Liver (tissue), 9 donors: ENCODE measurements around the gene CIBAR2. TPM values are rescaled to one million over a fixed set of nuclear protein-coding genes. Genes with fewer than 3 reads are reported as not detected.

ENCODE experiments used
- DNase-seq: peaks from one replicate; pipeline ENCODE4 v3.0.0-alpha.2; 2017; ENCODE audit warnings: low spot score
- H3K27ac ChIP-seq, 2 donors: one replicate each; pipeline ENCODE4 v1.7.0; 2013; ENCODE audit warnings: inconsistent platforms in 2 of 2, low read length in 2 of 2, control low read depth in 1 of 2, low read depth in 1 of 2, mild to moderate bottlenecking in 1 of 2
- H3K27me3 ChIP-seq, 4 donors: one replicate each; pipeline versions ENCODE4 v1.6.1 to v1.7.0; 2013; ENCODE audit warnings: low read length in 3 of 4, inconsistent platforms in 1 of 4, mild to moderate bottlenecking in 1 of 4, moderate library complexity in 1 of 4; ENCODE audit not compliant: control insufficient read depth in 4 of 4, insufficient read depth in 4 of 4
- H3K36me3 ChIP-seq, 4 donors: one replicate each; pipeline versions ENCODE4 v1.6.1 to v1.7.0; 2013; ENCODE audit warnings: low read length in 3 of 4, mild to moderate bottlenecking in 3 of 4, low read depth in 1 of 4, moderate library complexity in 1 of 4; ENCODE audit not compliant: control insufficient read depth in 4 of 4, insufficient read depth in 3 of 4
- H3K4me1 ChIP-seq, 4 donors: one replicate each; pipeline versions ENCODE4 v1.6.1 to v1.7.0; 2013; ENCODE audit warnings: low read length in 3 of 4, mild to moderate bottlenecking in 3 of 4, moderate library complexity in 1 of 4; ENCODE audit not compliant: control insufficient read depth in 4 of 4, insufficient read depth in 4 of 4
- H3K4me3 ChIP-seq, 3 donors: one replicate each; pipeline versions ENCODE4 v1.6.1 to v1.7.0; 2013; ENCODE audit warnings: low read length in 3 of 3, control low read depth in 1 of 3, low read depth in 1 of 3, mild to moderate bottlenecking in 1 of 3
- H3K9ac ChIP-seq, 2 donors: one replicate each; pipeline ENCODE4 v1.7.0; 2013; ENCODE audit warnings: low read length in 2 of 2, mild to moderate bottlenecking in 2 of 2, moderate library complexity in 2 of 2, control low read depth in 1 of 2, low read depth in 1 of 2
- H3K9me3 ChIP-seq, 4 donors: one replicate each; pipeline versions ENCODE4 v1.6.1 to v1.7.0; 2013; ENCODE audit warnings: low read length in 3 of 4; ENCODE audit not compliant: control insufficient read depth in 4 of 4
- EGR1 ChIP-seq, 2 donors: IDR thresholded peaks; 2 replicates each; pipeline ENCODE4 v1.6.1; 2016 to 2018; ENCODE audit warnings: antibody characterized with exemption in 2 of 2, low read depth in 2 of 2
- FOXA1 ChIP-seq: IDR thresholded peaks from 2 replicates; pipeline ENCODE4 v1.6.1; 2016; ENCODE audit warnings: antibody characterized with exemption
- FOXA2 ChIP-seq: IDR thresholded peaks from 2 replicates; pipeline ENCODE4 v1.6.1; 2016; ENCODE audit warnings: antibody characterized with exemption
- GABPA ChIP-seq, 2 donors: IDR thresholded peaks in 1 of 2; conservative IDR thresholded peaks in 1 of 2; 2 replicates each; pipeline ENCODE4 v1.6.1; 2016; ENCODE audit warnings: antibody characterized with exemption in 2 of 2, mild to moderate bottlenecking in 1 of 2, moderate library complexity in 1 of 2
- HNF4A ChIP-seq, 2 donors: conservative IDR thresholded peaks; 2 replicates each; pipeline ENCODE4 v1.6.1; 2016; ENCODE audit warnings: antibody characterized with exemption in 2 of 2, mild to moderate bottlenecking in 2 of 2
- HNF4G ChIP-seq: IDR thresholded peaks from 2 replicates; pipeline ENCODE4 v1.6.1; 2016; ENCODE audit warnings: antibody characterized with exemption
- JUND ChIP-seq, 2 donors: IDR thresholded peaks; 2 replicates each; pipeline ENCODE4 v1.6.1; 2016; ENCODE audit warnings: antibody characterized with exemption in 2 of 2
- NR2F2 ChIP-seq: IDR thresholded peaks from 2 replicates; pipeline ENCODE4 v1.6.1; 2016; ENCODE audit warnings: antibody characterized with exemption
- RAD21 ChIP-seq, 2 donors: IDR thresholded peaks; 2 replicates each; pipeline ENCODE4 v1.6.1; 2016; ENCODE audit warnings: antibody characterized with exemption in 2 of 2, mild to moderate bottlenecking in 2 of 2
- RXRA ChIP-seq, 2 donors: IDR thresholded peaks; 2 replicates each; pipeline ENCODE4 v1.6.1; 2017 to 2018; ENCODE audit warnings: antibody characterized with exemption in 2 of 2, mild to moderate bottlenecking in 1 of 2
- SP1 ChIP-seq: IDR thresholded peaks from 2 replicates; pipeline ENCODE4 v1.6.1; 2018; ENCODE audit warnings: antibody characterized with exemption, mild to moderate bottlenecking
- TAF1 ChIP-seq: conservative IDR thresholded peaks from 2 replicates; pipeline ENCODE4 v1.6.1; 2016; ENCODE audit warnings: antibody characterized with exemption, mild to moderate bottlenecking
- YY1 ChIP-seq: IDR thresholded peaks from 2 replicates; pipeline ENCODE4 v1.6.1; 2016; ENCODE audit warnings: antibody characterized with exemption, mild to moderate bottlenecking
- WGBS: extraction: QIAGEN DNeasy Blood & Tissue Kit; methylation state at CpG from one replicate; pipeline ENCODE4 v1.1.7; 2013; 5-methylcytosine and 5-hydroxymethylcytosine counted together
- polyA plus RNA-seq, 2 donors: library from polyadenylated mRNA; stranded (reverse) in 1 of 2; unstranded in 1 of 2; fragments of 200-250 nt in 1 of 2; fragments of >200 nt in 1 of 2; fragmentation: Nextera tagmentation in 1 of 2; extraction: Ambion mirVana in 1 of 2; gene quantifications; one replicate each; pipeline versions ENCODE4 v1.2.1 to v1.2.3, GENCODE V29; 2013 to 2015
- total RNA-seq, 2 donors: library from RNA; depleted of rRNA; stranded (reverse); fragments of >200 nt; gene quantifications; one replicate each; pipeline ENCODE4 v1.2.3, GENCODE V29; 2014
- TF ChIP-seq, protein P1 (sequence below): IDR thresholded peaks from 2 replicates; pipeline ENCODE4 v1.6.1; 2016; ENCODE audit warnings: antibody characterized with exemption, mild to moderate bottlenecking
- TF ChIP-seq, protein P2 (sequence below): fragments of 150-350 bp; IDR thresholded peaks from 2 replicates; pipeline ENCODE4 v1.5.1; 2017; ENCODE audit warnings: improper control_type of control experiment, low read depth, low read length; ENCODE audit not compliant: missing input control
- TF ChIP-seq, protein P3 (sequence below): IDR thresholded peaks from 2 replicates; pipeline ENCODE4 v1.6.1; 2016; ENCODE audit warnings: antibody characterized with exemption
- TF ChIP-seq, protein P4 (sequence below): IDR thresholded peaks from 2 replicates; pipeline ENCODE4 v1.6.1; 2016; ENCODE audit warnings: antibody characterized with exemption
- TF ChIP-seq, protein P5 (sequence below): IDR thresholded peaks from 2 replicates; pipeline ENCODE4 v1.6.1; 2016; ENCODE audit warnings: antibody characterized with exemption
- donor health status: healthy.
- donor health status: healthy.
- donor health status: healthy.
- donor health status: healthy.
- donor health status: healthy.

CIBAR2 gene
- total and polyA plus RNA-seq, 4 donors = not detected

DNA sequence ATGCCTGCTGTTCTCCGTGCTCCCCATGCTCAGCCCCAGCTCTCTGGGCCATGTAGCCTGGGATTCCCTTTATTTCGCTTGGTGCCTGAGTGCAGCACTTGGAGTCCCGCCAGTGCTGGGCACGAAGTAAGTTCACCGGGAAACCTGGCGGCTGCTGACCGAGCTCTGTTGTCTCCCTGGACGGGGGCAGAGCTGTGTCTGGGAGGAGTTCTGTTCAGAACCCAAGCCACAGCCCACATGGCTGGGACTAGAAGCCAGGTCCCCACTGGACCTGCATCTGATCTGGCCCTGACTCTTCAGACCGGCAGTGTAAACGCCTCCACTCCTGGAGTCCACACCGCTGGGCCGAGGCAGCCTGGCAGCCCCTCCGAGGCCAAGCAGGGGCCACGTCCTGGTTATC lies 37.5 kb upstream of the CIBAR2 start:
- peak overlapping the region; percentile 41 to 81 for H3K27ac ChIP-seq
- WGBS = 39% methylated on average over 14 of the region's 14 CpGs
- no peak overlapping the region for H3K4me3 ChIP-seq
- TF ChIP-seq SP1 (no peak), HNF4A (conservative IDR thresholded peaks at IDR 0.05) (peak; percentile 20 to 60), TAF1 (no peak), YY1 (peak; percentile 22), FOXA1 (no peak), EGR1 (IDR thresholded peaks at IDR 0.05; ENCODE audit: low read depth in 2 of 2) (no peak), NR2F2 (no peak), RXRA (IDR thresholded peaks at IDR 0.05) (peak; percentile 42 to 82), GABPA (IDR thresholded peaks at IDR 0.05 in 1 of 2, conservative IDR thresholded peaks at IDR 0.05 in 1 of 2) (peak in 1 of 2 donors; percentile 14), FOXA2 (no peak), HNF4G (no peak), RAD21 (IDR thresholded peaks at IDR 0.05) (peak in 1 of 2 donors; percentile 27), JUND (IDR thresholded peaks at IDR 0.05) (peak in 1 of 2 donors; percentile 15)
- TF ChIP-seq, protein P1, sequence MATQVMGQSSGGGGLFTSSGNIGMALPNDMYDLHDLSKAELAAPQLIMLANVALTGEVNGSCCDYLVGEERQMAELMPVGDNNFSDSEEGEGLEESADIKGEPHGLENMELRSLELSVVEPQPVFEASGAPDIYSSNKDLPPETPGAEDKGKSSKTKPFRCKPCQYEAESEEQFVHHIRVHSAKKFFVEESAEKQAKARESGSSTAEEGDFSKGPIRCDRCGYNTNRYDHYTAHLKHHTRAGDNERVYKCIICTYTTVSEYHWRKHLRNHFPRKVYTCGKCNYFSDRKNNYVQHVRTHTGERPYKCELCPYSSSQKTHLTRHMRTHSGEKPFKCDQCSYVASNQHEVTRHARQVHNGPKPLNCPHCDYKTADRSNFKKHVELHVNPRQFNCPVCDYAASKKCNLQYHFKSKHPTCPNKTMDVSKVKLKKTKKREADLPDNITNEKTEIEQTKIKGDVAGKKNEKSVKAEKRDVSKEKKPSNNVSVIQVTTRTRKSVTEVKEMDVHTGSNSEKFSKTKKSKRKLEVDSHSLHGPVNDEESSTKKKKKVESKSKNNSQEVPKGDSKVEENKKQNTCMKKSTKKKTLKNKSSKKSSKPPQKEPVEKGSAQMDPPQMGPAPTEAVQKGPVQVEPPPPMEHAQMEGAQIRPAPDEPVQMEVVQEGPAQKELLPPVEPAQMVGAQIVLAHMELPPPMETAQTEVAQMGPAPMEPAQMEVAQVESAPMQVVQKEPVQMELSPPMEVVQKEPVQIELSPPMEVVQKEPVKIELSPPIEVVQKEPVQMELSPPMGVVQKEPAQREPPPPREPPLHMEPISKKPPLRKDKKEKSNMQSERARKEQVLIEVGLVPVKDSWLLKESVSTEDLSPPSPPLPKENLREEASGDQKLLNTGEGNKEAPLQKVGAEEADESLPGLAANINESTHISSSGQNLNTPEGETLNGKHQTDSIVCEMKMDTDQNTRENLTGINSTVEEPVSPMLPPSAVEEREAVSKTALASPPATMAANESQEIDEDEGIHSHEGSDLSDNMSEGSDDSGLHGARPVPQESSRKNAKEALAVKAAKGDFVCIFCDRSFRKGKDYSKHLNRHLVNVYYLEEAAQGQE = no peak
- TF ChIP-seq, protein P2, sequence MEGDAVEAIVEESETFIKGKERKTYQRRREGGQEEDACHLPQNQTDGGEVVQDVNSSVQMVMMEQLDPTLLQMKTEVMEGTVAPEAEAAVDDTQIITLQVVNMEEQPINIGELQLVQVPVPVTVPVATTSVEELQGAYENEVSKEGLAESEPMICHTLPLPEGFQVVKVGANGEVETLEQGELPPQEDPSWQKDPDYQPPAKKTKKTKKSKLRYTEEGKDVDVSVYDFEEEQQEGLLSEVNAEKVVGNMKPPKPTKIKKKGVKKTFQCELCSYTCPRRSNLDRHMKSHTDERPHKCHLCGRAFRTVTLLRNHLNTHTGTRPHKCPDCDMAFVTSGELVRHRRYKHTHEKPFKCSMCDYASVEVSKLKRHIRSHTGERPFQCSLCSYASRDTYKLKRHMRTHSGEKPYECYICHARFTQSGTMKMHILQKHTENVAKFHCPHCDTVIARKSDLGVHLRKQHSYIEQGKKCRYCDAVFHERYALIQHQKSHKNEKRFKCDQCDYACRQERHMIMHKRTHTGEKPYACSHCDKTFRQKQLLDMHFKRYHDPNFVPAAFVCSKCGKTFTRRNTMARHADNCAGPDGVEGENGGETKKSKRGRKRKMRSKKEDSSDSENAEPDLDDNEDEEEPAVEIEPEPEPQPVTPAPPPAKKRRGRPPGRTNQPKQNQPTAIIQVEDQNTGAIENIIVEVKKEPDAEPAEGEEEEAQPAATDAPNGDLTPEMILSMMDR = peak; percentile 1
- TF ChIP-seq, protein P3, sequence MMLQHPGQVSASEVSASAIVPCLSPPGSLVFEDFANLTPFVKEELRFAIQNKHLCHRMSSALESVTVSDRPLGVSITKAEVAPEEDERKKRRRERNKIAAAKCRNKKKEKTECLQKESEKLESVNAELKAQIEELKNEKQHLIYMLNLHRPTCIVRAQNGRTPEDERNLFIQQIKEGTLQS = no peak
- TF ChIP-seq, protein P4, sequence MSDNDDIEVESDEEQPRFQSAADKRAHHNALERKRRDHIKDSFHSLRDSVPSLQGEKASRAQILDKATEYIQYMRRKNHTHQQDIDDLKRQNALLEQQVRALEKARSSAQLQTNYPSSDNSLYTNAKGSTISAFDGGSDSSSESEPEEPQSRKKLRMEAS = no peak
- TF ChIP-seq, protein P5, sequence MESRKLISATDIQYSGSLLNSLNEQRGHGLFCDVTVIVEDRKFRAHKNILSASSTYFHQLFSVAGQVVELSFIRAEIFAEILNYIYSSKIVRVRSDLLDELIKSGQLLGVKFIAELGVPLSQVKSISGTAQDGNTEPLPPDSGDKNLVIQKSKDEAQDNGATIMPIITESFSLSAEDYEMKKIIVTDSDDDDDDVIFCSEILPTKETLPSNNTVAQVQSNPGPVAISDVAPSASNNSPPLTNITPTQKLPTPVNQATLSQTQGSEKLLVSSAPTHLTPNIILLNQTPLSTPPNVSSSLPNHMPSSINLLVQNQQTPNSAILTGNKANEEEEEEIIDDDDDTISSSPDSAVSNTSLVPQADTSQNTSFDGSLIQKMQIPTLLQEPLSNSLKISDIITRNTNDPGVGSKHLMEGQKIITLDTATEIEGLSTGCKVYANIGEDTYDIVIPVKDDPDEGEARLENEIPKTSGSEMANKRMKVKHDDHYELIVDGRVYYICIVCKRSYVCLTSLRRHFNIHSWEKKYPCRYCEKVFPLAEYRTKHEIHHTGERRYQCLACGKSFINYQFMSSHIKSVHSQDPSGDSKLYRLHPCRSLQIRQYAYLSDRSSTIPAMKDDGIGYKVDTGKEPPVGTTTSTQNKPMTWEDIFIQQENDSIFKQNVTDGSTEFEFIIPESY = no peak
- H3K9ac ChIP-seq = no peak overlapping the region
- H3K27me3 ChIP-seq = no peaks in the 10 kb centered on the region
- no peaks in the 10 kb centered on the region for H3K9me3 ChIP-seq
- no peak for DNase-seq
- H3K4me1 ChIP-seq = peaks cover 10 to 38% (median 33%) of the 10 kb centered on the region in 4 donors
- no peaks in the 10 kb centered on the region for H3K36me3 ChIP-seq
